Liver (tissue), 3 donors: ENCODE data around the gene EIF4E2.

Source experiments
- ATF3 ChIP-seq: IDR thresholded peaks from 2 replicates; pipeline ENCODE4 v1.6.1; 2016; ENCODE audit warnings: antibody characterized with exemption
- CTCF ChIP-seq: fragments of 150-350 bp; IDR thresholded peaks from 2 replicates; pipeline ENCODE4 v1.5.1; 2017; ENCODE audit warnings: improper control_type of control experiment, low read depth, low read length; ENCODE audit not compliant: missing input control
- EGR1 ChIP-seq, 2 donors: IDR thresholded peaks; 2 replicates each; pipeline ENCODE4 v1.6.1; 2016 to 2018; ENCODE audit warnings: antibody characterized with exemption in 2 of 2, low read depth in 2 of 2
- GABPA ChIP-seq, 2 donors: IDR thresholded peaks in 1 of 2; conservative IDR thresholded peaks in 1 of 2; 2 replicates each; pipeline ENCODE4 v1.6.1; 2016; ENCODE audit warnings: antibody characterized with exemption in 2 of 2, mild to moderate bottlenecking in 1 of 2, moderate library complexity in 1 of 2
- HNF4G ChIP-seq: IDR thresholded peaks from 2 replicates; pipeline ENCODE4 v1.6.1; 2016; ENCODE audit warnings: antibody characterized with exemption
- JUND ChIP-seq, 2 donors: IDR thresholded peaks; 2 replicates each; pipeline ENCODE4 v1.6.1; 2016; ENCODE audit warnings: antibody characterized with exemption in 2 of 2
- MAX ChIP-seq: IDR thresholded peaks from 2 replicates; pipeline ENCODE4 v1.6.1; 2016; ENCODE audit warnings: antibody characterized with exemption
- RAD21 ChIP-seq, 2 donors: IDR thresholded peaks; 2 replicates each; pipeline ENCODE4 v1.6.1; 2016; ENCODE audit warnings: antibody characterized with exemption in 2 of 2, mild to moderate bottlenecking in 2 of 2
- REST ChIP-seq: IDR thresholded peaks from 2 replicates; pipeline ENCODE4 v1.6.1; 2016; ENCODE audit warnings: antibody characterized with exemption, mild to moderate bottlenecking
- RXRA ChIP-seq, 2 donors: IDR thresholded peaks; 2 replicates each; pipeline ENCODE4 v1.6.1; 2017 to 2018; ENCODE audit warnings: antibody characterized with exemption in 2 of 2, mild to moderate bottlenecking in 1 of 2
- SP1 ChIP-seq: IDR thresholded peaks from 2 replicates; pipeline ENCODE4 v1.6.1; 2018; ENCODE audit warnings: antibody characterized with exemption, mild to moderate bottlenecking
- TAF1 ChIP-seq: conservative IDR thresholded peaks from 2 replicates; pipeline ENCODE4 v1.6.1; 2016; ENCODE audit warnings: antibody characterized with exemption, mild to moderate bottlenecking
- YY1 ChIP-seq: IDR thresholded peaks from 2 replicates; pipeline ENCODE4 v1.6.1; 2016; ENCODE audit warnings: antibody characterized with exemption, mild to moderate bottlenecking
- ZBTB33 ChIP-seq: IDR thresholded peaks from 2 replicates; pipeline ENCODE4 v1.6.1; 2016; ENCODE audit warnings: antibody characterized with exemption
- donor health status: healthy.
- donor health status: healthy.

GRCh38 chr2:232586943-232587505, 36.5 kb downstream of the EIF4E2 start:
- TF ChIP-seq CTCF: no peak
- TF ChIP-seq ZBTB33: no peak
- TF ChIP-seq YY1: no peak
- no peak for TF ChIP-seq SP1
- TF ChIP-seq ATF3: no peak
- TF ChIP-seq MAX: no peak
- TF ChIP-seq RXRA (IDR thresholded peaks at IDR 0.05): no peak
- no peak for TF ChIP-seq REST
- no peak for TF ChIP-seq EGR1 (IDR thresholded peaks at IDR 0.05; ENCODE audit: low read depth in 2 of 2)
- TF ChIP-seq JUND (IDR thresholded peaks at IDR 0.05): no peak
- TF ChIP-seq GABPA (IDR thresholded peaks at IDR 0.05 in 1 of 2, conservative IDR thresholded peaks at IDR 0.05 in 1 of 2): no peak
- no peak for TF ChIP-seq RAD21 (IDR thresholded peaks at IDR 0.05)
- TF ChIP-seq TAF1: no peak
- TF ChIP-seq HNF4G: no peak
